ENCODE data around the gene EEF2K. TPM values are rescaled to one million over a fixed set of nuclear protein-coding genes. Genes with fewer than 3 reads are reported as not detected.

The EEF2K gene
- total RNA-seq, 1 experiment from 2014 or later: 17.5 TPM

DNA sequence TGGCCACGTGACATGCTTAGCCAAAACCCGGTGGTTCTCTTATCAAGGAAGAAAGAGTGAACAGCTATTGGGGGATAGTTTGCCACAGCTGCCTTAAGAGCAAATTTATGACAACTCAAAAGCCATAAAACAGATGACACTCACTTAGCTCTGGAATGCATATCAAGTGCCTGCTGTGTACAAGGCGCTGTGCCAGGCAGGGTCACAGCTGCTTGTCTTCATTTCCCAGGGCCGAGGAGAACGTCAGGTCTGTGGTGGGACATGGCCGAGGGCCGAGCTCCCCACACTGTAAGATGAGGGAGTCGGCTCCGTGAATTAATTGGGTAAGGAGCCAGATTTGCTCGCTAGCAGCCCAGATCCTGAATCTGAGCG lies 14.0 kb downstream of the EEF2K start:
- no peak overlapping the region for H3K4me3 Mint-ChIP-seq (ENCODE audit: unreplicated experiment)
- BruUV-seq (replicated peaks): no TSS peak
- no peak for DNase-seq
- no peaks in the 10 kb centered on the region for H3K9me3 Mint-ChIP-seq (ENCODE audit: unreplicated experiment)
- no peaks in the 10 kb centered on the region for H3K36me3 ChIP-seq (ENCODE audit: control insufficient read depth, insufficient read depth, low read length)
- no peaks in the 10 kb centered on the region for H3K9me3 ChIP-seq
- no peaks in the 10 kb centered on the region for H3K4me1 ChIP-seq
- CTCF ChIA-PET: interaction anchor here (0.7 kb wide), 1 partner anchor 118 kb away, joined by 3 read pairs; no protein-coding TSS in a partner anchor
- POLR2A ChIA-PET: no interaction called here
- intact Hi-C loops (cut with micrococcal nuclease; ENCODE audit: unreplicated experiment): no loop called here
- H3K4me1 Mint-ChIP-seq (ENCODE audit: low read depth, unreplicated experiment): no peaks in the 10 kb centered on the region
- H3K36me3 Mint-ChIP-seq (ENCODE audit: insufficient read depth, unreplicated experiment): peaks cover 11% of the 10 kb centered on the region
- TF ChIP-seq, protein P1, sequence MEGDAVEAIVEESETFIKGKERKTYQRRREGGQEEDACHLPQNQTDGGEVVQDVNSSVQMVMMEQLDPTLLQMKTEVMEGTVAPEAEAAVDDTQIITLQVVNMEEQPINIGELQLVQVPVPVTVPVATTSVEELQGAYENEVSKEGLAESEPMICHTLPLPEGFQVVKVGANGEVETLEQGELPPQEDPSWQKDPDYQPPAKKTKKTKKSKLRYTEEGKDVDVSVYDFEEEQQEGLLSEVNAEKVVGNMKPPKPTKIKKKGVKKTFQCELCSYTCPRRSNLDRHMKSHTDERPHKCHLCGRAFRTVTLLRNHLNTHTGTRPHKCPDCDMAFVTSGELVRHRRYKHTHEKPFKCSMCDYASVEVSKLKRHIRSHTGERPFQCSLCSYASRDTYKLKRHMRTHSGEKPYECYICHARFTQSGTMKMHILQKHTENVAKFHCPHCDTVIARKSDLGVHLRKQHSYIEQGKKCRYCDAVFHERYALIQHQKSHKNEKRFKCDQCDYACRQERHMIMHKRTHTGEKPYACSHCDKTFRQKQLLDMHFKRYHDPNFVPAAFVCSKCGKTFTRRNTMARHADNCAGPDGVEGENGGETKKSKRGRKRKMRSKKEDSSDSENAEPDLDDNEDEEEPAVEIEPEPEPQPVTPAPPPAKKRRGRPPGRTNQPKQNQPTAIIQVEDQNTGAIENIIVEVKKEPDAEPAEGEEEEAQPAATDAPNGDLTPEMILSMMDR (IDR thresholded peaks at IDR 0.05; ENCODE audit: insufficient read depth in 1 of 2, low read depth in 1 of 2, low read length in 1 of 2, severe bottlenecking in 1 of 2, unreplicated experiment in 1 of 2): no peak
- no peak overlapping the region for H3K4me3 ChIP-seq (ENCODE audit: low read depth, low read length)
- H3K27ac Mint-ChIP-seq (ENCODE audit: unreplicated experiment): no peak overlapping the region
- no peaks in the 10 kb centered on the region for H3K27me3 Mint-ChIP-seq (ENCODE audit: insufficient read depth, unreplicated experiment)
- no peaks in the 10 kb centered on the region for H3K27me3 ChIP-seq (replicated peaks; ENCODE audit: control insufficient read depth, insufficient read depth, low read length)

DNA sequence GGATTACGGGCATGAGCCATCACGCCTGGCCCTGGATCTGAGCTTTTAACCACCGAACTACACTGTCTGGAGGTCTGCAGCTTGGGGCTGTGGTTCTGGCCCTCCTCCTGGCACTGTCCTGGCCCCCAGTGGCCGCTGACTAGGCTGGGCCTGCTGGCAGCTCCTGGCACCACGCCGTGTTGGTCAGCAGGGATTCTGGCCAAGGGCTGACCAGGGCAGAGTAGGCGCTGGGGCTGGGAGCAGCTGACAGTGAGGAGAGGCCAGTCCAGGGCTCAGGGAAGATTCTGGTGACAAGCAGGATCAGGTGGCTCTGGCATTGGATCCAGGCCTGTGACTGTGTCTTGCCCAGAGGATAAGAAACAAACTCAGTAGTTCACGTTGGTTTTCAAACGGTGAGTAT lies 14.6 kb downstream of the EEF2K start:
- Mint-ChIP-seq H3K27ac (ENCODE audit: unreplicated experiment) (peak overlapping the region; percentile 71), H3K4me1 (ENCODE audit: low read depth, unreplicated experiment) (no peaks in the 10 kb centered on the region), H3K9me3 (ENCODE audit: unreplicated experiment) (no peaks in the 10 kb centered on the region), H3K27me3 (ENCODE audit: insufficient read depth, unreplicated experiment) (no peaks in the 10 kb centered on the region), H3K4me3 (ENCODE audit: unreplicated experiment) (no peak overlapping the region), H3K36me3 (ENCODE audit: insufficient read depth, unreplicated experiment) (peaks cover 11% of the 10 kb centered on the region)
- BruUV-seq (replicated peaks): no TSS peak
- H3K27me3 ChIP-seq (replicated peaks; ENCODE audit: control insufficient read depth, insufficient read depth, low read length): no peaks in the 10 kb centered on the region
- TF ChIP-seq, protein P1 (IDR thresholded peaks at IDR 0.05; ENCODE audit: insufficient read depth in 1 of 2, low read depth in 1 of 2, low read length in 1 of 2, severe bottlenecking in 1 of 2, unreplicated experiment in 1 of 2): no peak
- no peaks in the 10 kb centered on the region for H3K9me3 ChIP-seq
- H3K36me3 ChIP-seq (ENCODE audit: control insufficient read depth, insufficient read depth, low read length): no peaks in the 10 kb centered on the region
- intact Hi-C loops (cut with micrococcal nuclease; ENCODE audit: unreplicated experiment): no loop called here
- no peak for DNase-seq
- ChIA-PET CTCF (no interaction called here), POLR2A (no interaction called here)
- no peak overlapping the region for H3K4me3 ChIP-seq (ENCODE audit: low read depth, low read length)
- no peaks in the 10 kb centered on the region for H3K4me1 ChIP-seq

DNA sequence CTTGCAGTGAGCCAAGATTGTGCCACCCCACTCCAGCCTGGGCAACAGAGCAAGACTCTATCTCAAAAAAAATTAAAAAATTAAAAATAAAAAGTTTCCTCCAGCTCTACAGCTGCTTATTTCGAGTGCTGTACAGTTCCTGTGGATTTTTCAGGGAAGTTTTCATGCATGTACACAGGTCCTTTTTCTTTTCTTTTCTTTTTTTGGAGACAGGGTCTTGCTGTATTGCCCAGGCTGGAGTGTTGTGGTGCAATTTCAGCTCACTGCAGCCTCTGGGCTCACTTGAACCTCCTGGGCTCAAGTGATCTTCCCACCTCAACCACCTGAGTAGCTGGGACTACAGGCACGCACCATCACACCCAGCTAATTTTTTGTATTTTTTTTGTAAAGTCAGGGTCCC lies 15.9 kb downstream of the EEF2K start:
- no peaks in the 10 kb centered on the region for H3K4me1 Mint-ChIP-seq (ENCODE audit: low read depth, unreplicated experiment)
- Histone ChIP-seq H3K4me3 (ENCODE audit: low read depth, low read length) (no peak overlapping the region), H3K4me1 (no peaks in the 10 kb centered on the region), H3K9me3 (no peaks in the 10 kb centered on the region), H3K27me3 (replicated peaks; ENCODE audit: control insufficient read depth, insufficient read depth, low read length) (no peaks in the 10 kb centered on the region), H3K36me3 (ENCODE audit: control insufficient read depth, insufficient read depth, low read length) (no peaks in the 10 kb centered on the region)
- peaks cover 11% of the 10 kb centered on the region for H3K36me3 Mint-ChIP-seq (ENCODE audit: insufficient read depth, unreplicated experiment)
- no peaks in the 10 kb centered on the region for H3K9me3 Mint-ChIP-seq (ENCODE audit: unreplicated experiment)
- BruUV-seq (replicated peaks): no TSS peak
- intact Hi-C loops (cut with micrococcal nuclease; ENCODE audit: unreplicated experiment): no loop called here
- H3K4me3 Mint-ChIP-seq (ENCODE audit: unreplicated experiment): no peak overlapping the region
- no peak for DNase-seq
- ChIA-PET CTCF (no interaction called here), POLR2A (no interaction called here)
- TF ChIP-seq, protein P1 (IDR thresholded peaks at IDR 0.05; ENCODE audit: insufficient read depth in 1 of 2, low read depth in 1 of 2, low read length in 1 of 2, severe bottlenecking in 1 of 2, unreplicated experiment in 1 of 2): no peak
- H3K27me3 Mint-ChIP-seq (ENCODE audit: insufficient read depth, unreplicated experiment): no peaks in the 10 kb centered on the region
- no peak overlapping the region for H3K27ac Mint-ChIP-seq (ENCODE audit: unreplicated experiment)

Measured in Caco-2 (cell line).